Neuronal stem cell (in vitro differentiated cells): Measurements from ENCODE around the gene SRSF9. TPM values are rescaled to one million over a fixed set of nuclear protein-coding genes. Genes with fewer than 3 reads are reported as not detected.

Source experiments
- DNase-seq: peaks from one replicate; pipeline ENCODE4 v3.0.0-alpha.2; 2013; ENCODE audit warnings: low spot score
- H2AFZ ChIP-seq: one replicate; pipeline ENCODE4 v1.6.1; 2013; ENCODE audit warnings: mild to moderate bottlenecking, low read length, inconsistent platforms
- H2AK5ac ChIP-seq: 2 replicates; pipeline ENCODE4 v1.6.1; 2013; ENCODE audit warnings: low read depth, mild to moderate bottlenecking, inconsistent platforms, low read length, moderate library complexity, mixed read lengths
- H2BK120ac ChIP-seq: 2 replicates; pipeline ENCODE4 v1.6.1; 2013; ENCODE audit warnings: low read depth, mild to moderate bottlenecking, inconsistent platforms, low read length, moderate library complexity, mixed read lengths
- H2BK12ac ChIP-seq: one replicate; pipeline ENCODE4 v1.6.1; 2013; ENCODE audit warnings: low read length, inconsistent platforms
- H2BK15ac ChIP-seq: 2 replicates; pipeline ENCODE4 v1.6.1; 2013; ENCODE audit warnings: mild to moderate bottlenecking, low read length, inconsistent platforms, mixed read lengths
- H2BK5ac ChIP-seq: one replicate; pipeline ENCODE4 v1.6.1; 2013; ENCODE audit warnings: inconsistent platforms, mild to moderate bottlenecking, low read length, moderate library complexity
- H3K14ac ChIP-seq: one replicate; pipeline ENCODE4 v1.6.1; 2013; ENCODE audit warnings: low read length, inconsistent platforms
- H3K18ac ChIP-seq: 2 replicates; pipeline ENCODE4 v1.6.1; 2013; ENCODE audit warnings: low read length, inconsistent platforms
- H3K23ac ChIP-seq: 2 replicates; pipeline ENCODE4 v1.6.1; 2013; ENCODE audit warnings: low read depth, mild to moderate bottlenecking, mixed read lengths, low read length, inconsistent platforms; ENCODE audit not compliant: poor library complexity
- H3K27ac ChIP-seq: replicated peaks from 3 replicates; pipeline ENCODE4 v1.5.1; 2013; ENCODE audit warnings: low read length, inconsistent platforms
- H3K27me3 ChIP-seq, 3 experiments: 2 replicates each; pipeline ENCODE4 v1.6.1; 2013; ENCODE audit warnings: low read length in 3 of 3, mild to moderate bottlenecking in 2 of 3, inconsistent platforms in 1 of 3, low read depth in 1 of 3, mixed read lengths in 1 of 3, moderate library complexity in 1 of 3; ENCODE audit not compliant: control insufficient read depth in 3 of 3, insufficient read depth in 3 of 3
- H3K36me3 ChIP-seq, 2 donors: replicated peaks in 1 of 2; 2 replicates each; pipeline ENCODE4 v1.6.1; 2013; ENCODE audit warnings: low read length in 2 of 2; ENCODE audit not compliant: control insufficient read depth in 2 of 2, insufficient read depth in 2 of 2
- H3K4ac ChIP-seq: 2 replicates; pipeline ENCODE4 v1.6.1; 2013; ENCODE audit warnings: inconsistent platforms, mild to moderate bottlenecking, low read length, moderate library complexity
- H3K4me1 ChIP-seq, 2 donors: 1 replicate in 1 of 2; 2 replicates in 1 of 2; pipeline ENCODE4 v1.6.1; 2013; ENCODE audit warnings: low read length in 2 of 2, low read depth in 1 of 2; ENCODE audit not compliant: control insufficient read depth in 2 of 2, insufficient read depth in 1 of 2
- H3K4me2 ChIP-seq: one replicate; pipeline ENCODE4 v1.6.1; 2013; ENCODE audit warnings: mild to moderate bottlenecking, low read length, inconsistent platforms; ENCODE audit not compliant: insufficient read depth, poor library complexity, severe bottlenecking
- H3K4me3 ChIP-seq, 2 donors: 2 replicates each; pipeline ENCODE4 v1.5.1; 2013; ENCODE audit warnings: low read length in 2 of 2, mild to moderate bottlenecking in 2 of 2, inconsistent platforms in 1 of 2, moderate library complexity in 1 of 2
- H3K79me1 ChIP-seq: one replicate; pipeline ENCODE4 v1.6.1; 2013; ENCODE audit warnings: low read depth, mild to moderate bottlenecking, inconsistent platforms, low read length, moderate library complexity
- H3K9ac ChIP-seq: one replicate; pipeline ENCODE4 v1.6.1; 2013; ENCODE audit warnings: mild to moderate bottlenecking, low read depth, low read length, inconsistent platforms; ENCODE audit not compliant: poor library complexity
- H3K9me3 ChIP-seq, 2 donors: replicated peaks in 1 of 2; 2 replicates each; pipeline versions ENCODE3 to v1.6.1; 2013; ENCODE audit warnings: low read length in 2 of 2, mild to moderate bottlenecking in 2 of 2, inconsistent platforms in 1 of 2, low read depth in 1 of 2, mixed read lengths in 1 of 2, moderate library complexity in 1 of 2; ENCODE audit not compliant: control insufficient read depth in 2 of 2, insufficient read depth in 1 of 2
- H4K8ac ChIP-seq: one replicate; pipeline ENCODE4 v1.6.1; 2013; ENCODE audit warnings: low read depth, mild to moderate bottlenecking, inconsistent platforms, low read length, moderate library complexity
- H4K91ac ChIP-seq: one replicate; pipeline ENCODE4 v1.6.1; 2013; ENCODE audit warnings: low read length, low read depth, mild to moderate bottlenecking, inconsistent platforms; ENCODE audit not compliant: poor library complexity
- WGBS, 2 donors: extraction: QIAGEN DNeasy Blood & Tissue Kit; methylation state at CpG; one replicate each; pipeline ENCODE4 v1.1.7; 2013; ENCODE audit warnings: missing lambda C conversion rate in 2 of 2, mixed read lengths in 1 of 2; ENCODE audit not compliant: insufficient read length in 2 of 2, insufficient replicate concordance in 1 of 2; ENCODE audit errors: extremely low coverage in 2 of 2; 5-methylcytosine and 5-hydroxymethylcytosine counted together
- small RNA-seq: library from polyadenylated mRNA; stranded (forward); fragments of <200 nt; extraction: miRNeasy Mini kit (QIAGEN cat#:217004); gene quantifications from one replicate; pipeline ENCODE3, GENCODE V24; 2013; ENCODE audit not compliant: insufficient read depth

SRSF9 gene

DNA sequence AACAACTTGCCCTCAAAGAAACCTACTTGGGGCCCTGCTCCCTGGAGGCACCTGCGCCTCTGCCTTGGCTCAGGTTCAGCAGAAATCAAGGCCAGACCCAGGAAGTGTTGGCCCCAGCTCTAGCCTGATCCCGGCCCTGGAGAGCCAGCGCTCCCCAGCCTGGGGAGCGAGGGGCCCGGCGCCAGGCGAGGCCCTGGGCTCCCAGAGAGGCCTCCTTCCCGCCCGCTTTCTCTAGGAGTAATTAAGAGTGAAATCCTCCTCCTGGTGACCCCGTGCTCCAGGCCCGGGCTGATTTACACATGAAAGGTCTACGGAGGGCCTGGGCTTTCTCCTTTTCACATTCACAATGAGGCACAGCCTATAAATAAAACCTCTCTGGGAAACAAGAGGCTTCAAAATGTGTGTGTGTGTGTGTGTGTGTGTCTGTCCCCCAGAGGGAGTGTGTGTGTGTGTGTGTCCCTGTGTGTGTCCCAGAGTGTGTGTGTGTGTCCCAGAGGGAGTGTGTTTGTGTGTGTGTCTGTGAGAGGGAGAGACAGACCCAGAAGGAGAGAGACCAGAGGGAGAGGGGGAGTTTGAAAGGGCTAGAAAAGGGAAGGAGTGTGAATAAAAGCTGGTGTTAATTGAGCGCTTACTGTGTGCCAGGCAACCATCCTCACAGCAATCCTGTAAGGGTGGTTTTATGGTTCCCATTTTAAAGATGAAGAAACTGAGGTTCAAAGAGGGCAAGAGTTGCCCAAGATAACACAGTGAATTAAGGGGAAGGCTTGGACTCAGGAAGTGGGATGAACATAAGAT is 55.5 kb downstream of the SRSF9 start:
- H3K4me3 ChIP-seq: peak overlapping the region in 1 of 2 donors; percentile 22
- peak overlapping the region; percentile 88 for H2BK5ac ChIP-seq
- H3K4me2 ChIP-seq: peak overlapping the region; percentile 31
- peak overlapping the region; percentile 93 for H3K27ac ChIP-seq
- peak overlapping the region; percentile 83 for H2AFZ ChIP-seq
- no peak overlapping the region for H3K9ac ChIP-seq
- H3K79me1 ChIP-seq: no peaks in the 10 kb centered on the region
- no peaks in the 10 kb centered on the region for H3K36me3 ChIP-seq
- no peak overlapping the region for H4K91ac ChIP-seq
- DNase-seq: peak; percentile 85
- H3K4ac ChIP-seq: no peak overlapping the region
- H3K18ac ChIP-seq: peak overlapping the region; percentile 95
- no peak overlapping the region for H2BK120ac ChIP-seq
- no CpG with 5 or more reads among the region's 13 CpGs for WGBS, 2 donors
- H2BK15ac ChIP-seq: no peak overlapping the region
- H3K23ac ChIP-seq: no peak overlapping the region
- H3K4me1 ChIP-seq: peaks cover 9 to 10% of the 10 kb centered on the region in 2 donors
- no peak overlapping the region for H2AK5ac ChIP-seq
- H2BK12ac ChIP-seq: no peak overlapping the region
- H3K9me3 ChIP-seq: no peaks in the 10 kb centered on the region
- H3K27me3 ChIP-seq: no peaks in the 10 kb centered on the region
- H3K14ac ChIP-seq: no peak overlapping the region
- H4K8ac ChIP-seq: no peak overlapping the region

DNA sequence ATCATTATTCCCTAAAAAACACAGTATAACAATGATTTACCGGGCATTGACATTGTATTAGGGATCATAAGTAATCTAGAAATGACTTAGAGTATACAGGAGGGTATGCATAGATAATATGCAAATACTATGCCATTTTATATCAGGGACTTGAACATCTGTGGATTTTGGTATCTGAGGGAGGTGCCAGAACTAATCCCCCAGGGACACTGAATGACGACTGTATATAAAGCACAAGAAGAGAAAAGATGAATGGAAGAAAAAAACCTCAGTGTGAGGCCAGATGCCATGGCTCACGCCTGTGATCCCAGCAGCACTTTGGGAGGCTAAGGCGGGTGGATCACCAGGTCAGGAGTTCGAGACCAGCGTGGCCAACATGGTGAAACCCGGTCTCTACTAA is 57.1 kb downstream of the SRSF9 start:
- Histone ChIP-seq H4K8ac (no peak overlapping the region), H3K9me3 (no peaks in the 10 kb centered on the region), H3K27me3 (no peaks in the 10 kb centered on the region), H3K4me2 (no peak overlapping the region), H4K91ac (no peak overlapping the region), H3K23ac (no peak overlapping the region), H3K27ac (no peak overlapping the region), H2AFZ (no peak overlapping the region), H2BK5ac (no peak overlapping the region), H3K79me1 (no peaks in the 10 kb centered on the region), H3K14ac (no peak overlapping the region), H2AK5ac (no peak overlapping the region), H3K9ac (no peak overlapping the region), H3K36me3 (no peaks in the 10 kb centered on the region), H2BK120ac (no peak overlapping the region), H3K4ac (no peak overlapping the region), H2BK12ac (no peak overlapping the region), H3K4me1 (peaks cover 9 to 10% of the 10 kb centered on the region in 2 donors), H3K18ac (no peak overlapping the region), H2BK15ac (no peak overlapping the region), H3K4me3 (no peak overlapping the region)
- WGBS, 2 donors: no CpG with 5 or more reads among the region's 7 CpGs
- no peak for DNase-seq

Small RNA genes within 50 kb of the gene (small RNA-seq; reads per million reads assigned to genes)
- gene RF00019: not detected
